NCI-H1930 (cell line): ENCODE measurements around the gene GNPDA1.
"Not testable (repeated sequence)": the region's sequence is repeated elsewhere in the genome, so short reads cannot be mapped to it uniquely, and the experiment has no call there.

Experiments
- DNase-seq, 2 experiments: peaks; one replicate each; lab custom pipeline; 2025; lab: John Stamatoyannopoulos, UW

GNPDA1 gene

GRCh38 chr5:142012792-142013388 is at the start of gene GNPDA1:
TSS of gene GNPDA1 (minus strand) at chr5:142013027. CDS start at chr5:142012035, 992 bp downstream.
- DNase-seq = peak; percentile 30 to 49

- no peak for DNase-seq
Measured at GRCh38 chr5:142059304-142059940, 46.6 kb upstream of the GNPDA1 start.

- no peak for DNase-seq
Measured at GRCh38 chr5:142057697-142058056, 44.9 kb upstream of the GNPDA1 start.

GRCh38 chr5:142056816-142057696 is 44.2 kb upstream of the GNPDA1 start:
- DNase-seq = no peak

- no peak for DNase-seq
Measured at GRCh38 chr5:142055301-142055700, 42.5 kb upstream of the GNPDA1 start.

GRCh38 chr5:142053426-142054151 is 40.8 kb upstream of the GNPDA1 start:
- DNase-seq = no peak

GRCh38 chr5:142052026-142052425 is 39.2 kb upstream of the GNPDA1 start:
- DNase-seq = not testable (repeated sequence)

- no peak for DNase-seq
Measured at GRCh38 chr5:142048272-142048671, 35.4 kb upstream of the GNPDA1 start.

- no peak for DNase-seq
Measured at GRCh38 chr5:142046191-142046590, 33.4 kb upstream of the GNPDA1 start.

- not testable (repeated sequence) for DNase-seq
Measured at GRCh38 chr5:142040881-142041280, 28.1 kb upstream of the GNPDA1 start.

GRCh38 chr5:142040285-142040684 is 27.5 kb upstream of the GNPDA1 start:
- no peak for DNase-seq

GRCh38 chr5:142038735-142039134 is 25.9 kb upstream of the GNPDA1 start:
- no peak for DNase-seq

GRCh38 chr5:142037599-142037998 is 24.8 kb upstream of the GNPDA1 start:
- not testable (repeated sequence) for DNase-seq

GRCh38 chr5:142036918-142037317 is 24.1 kb upstream of the GNPDA1 start:
- no peak for DNase-seq

GRCh38 chr5:142034994-142035393 is 22.2 kb upstream of the GNPDA1 start:
- DNase-seq = no peak

- not testable (repeated sequence) for DNase-seq
Measured at GRCh38 chr5:142033632-142034567, 21.1 kb upstream of the GNPDA1 start.

- DNase-seq = no peak
Measured at GRCh38 chr5:142032747-142033631, 20.2 kb upstream of the GNPDA1 start.

GRCh38 chr5:142032150-142032549 is 19.3 kb upstream of the GNPDA1 start:
- no peak for DNase-seq

- DNase-seq = no peak
Measured at GRCh38 chr5:142025637-142026036, 12.8 kb upstream of the GNPDA1 start.

- peak; percentile 43 to 69 for DNase-seq
Measured at GRCh38 chr5:142024771-142025304, 12.0 kb upstream of the GNPDA1 start.
